Measurements from ENCODE around the gene DNAI2. TPM values are rescaled to one million over a fixed set of nuclear protein-coding genes. Genes with fewer than 3 reads are reported as not detected.

DNAI2 gene
- not detected for total RNA-seq (2021; fragmentation: NEBNext Ultra II Directional; extraction: Animal tissue kit (Norgen Biotek cat#: 25700))
- long read RNA-seq = 0 reads

- H3K4me3 Mint-ChIP-seq = no peak within 1 kb of the TSS
- H3K27ac Mint-ChIP-seq = no peak within 1 kb of the TSS
- H3K27me3 Mint-ChIP-seq (ENCODE audit: insufficient read depth) = peaks cover 3% of the 10 kb centered on the region
- no peaks in the 10 kb centered on the region for H3K36me3 Mint-ChIP-seq (ENCODE audit: low read depth)
- no peak for DNase-seq
- H3K4me1 Mint-ChIP-seq (ENCODE audit: low read depth) = no peaks in the 10 kb centered on the region
- H3K9me3 Mint-ChIP-seq = peaks cover 38% of the 10 kb centered on the region; the same call in 1 of the 2 replicates
- no peak for TF ChIP-seq CTCF (IDR thresholded peaks at IDR 0.05)
These were observed at the start of gene DNAI2 for GRCh38 chr17:74274060-74274708. Gene DNAI2, plus strand, starts transcription at chr17:74274234. Its CDS starts 7,584 bp downstream, at chr17:74281818.

GRCh38 chr17:74224959-74225725 lies 48.9 kb upstream of the DNAI2 start:
- Mint-ChIP-seq H3K36me3 (ENCODE audit: low read depth) (no peaks in the 10 kb centered on the region), H3K4me3 (no peak overlapping the region), H3K27ac (no peak overlapping the region), H3K4me1 (ENCODE audit: low read depth) (no peaks in the 10 kb centered on the region), H3K9me3 (no peaks in the 10 kb centered on the region), H3K27me3 (ENCODE audit: insufficient read depth) (peaks cover 9% of the 10 kb centered on the region)
- TF ChIP-seq CTCF (IDR thresholded peaks at IDR 0.05) = no peak
- DNase-seq = no peak

- Mint-ChIP-seq H3K4me3 (no peak overlapping the region), H3K27me3 (ENCODE audit: insufficient read depth) (peaks cover 10% of the 10 kb centered on the region), H3K36me3 (ENCODE audit: low read depth) (no peaks in the 10 kb centered on the region), H3K27ac (no peak overlapping the region), H3K4me1 (ENCODE audit: low read depth) (no peaks in the 10 kb centered on the region), H3K9me3 (no peaks in the 10 kb centered on the region)
- DNase-seq = no peak
- no peak for TF ChIP-seq CTCF (IDR thresholded peaks at IDR 0.05)
These were observed 47.8 kb upstream of the DNAI2 start for GRCh38 chr17:74226252-74226651.

- Mint-ChIP-seq H3K9me3 (no peaks in the 10 kb centered on the region), H3K27me3 (ENCODE audit: insufficient read depth) (peaks cover 9% of the 10 kb centered on the region), H3K4me3 (no peak overlapping the region), H3K4me1 (ENCODE audit: low read depth) (no peaks in the 10 kb centered on the region), H3K27ac (no peak overlapping the region), H3K36me3 (ENCODE audit: low read depth) (no peaks in the 10 kb centered on the region)
- no peak for TF ChIP-seq CTCF (IDR thresholded peaks at IDR 0.05)
- no peak for DNase-seq
These were observed 46.6 kb upstream of the DNAI2 start for GRCh38 chr17:74227271-74228080.

- DNase-seq = no peak
- Mint-ChIP-seq H3K27ac (no peak overlapping the region), H3K4me1 (ENCODE audit: low read depth) (no peaks in the 10 kb centered on the region), H3K9me3 (no peaks in the 10 kb centered on the region), H3K27me3 (ENCODE audit: insufficient read depth) (peaks cover 9% of the 10 kb centered on the region), H3K36me3 (ENCODE audit: low read depth) (no peaks in the 10 kb centered on the region), H3K4me3 (no peak overlapping the region)
- TF ChIP-seq CTCF (IDR thresholded peaks at IDR 0.05) = no peak
These were observed 45.6 kb upstream of the DNAI2 start for GRCh38 chr17:74228306-74228978.

Data from HFFc6 (cell line).